GM12878 (cell line): Measurements from ENCODE around the gene SERPINA9. TPM values are rescaled to one million over a fixed set of nuclear protein-coding genes. Genes with fewer than 3 reads are reported as not detected.

Experiments used
- ATAC-seq: fragments of 200-7000 bp; cut with Tn5 transposase; 3 replicates; pipeline ENCODE4 v1.9.1; 2020; ENCODE audit warnings: mild to moderate bottlenecking, moderate library complexity
- BruUV-seq: library from RNA; stranded (reverse); fragments of 400-500 nt; replicated peaks from 2 replicates; lab custom pipeline; 2021; lab: Mats Ljungman, UMichigan
- CTCF ChIA-PET: fragments of 300-600 bp; sonication (Branson Sonifier 250); formaldehyde crosslinking; extraction: SDS; loops from one replicate; lab custom pipeline; 2021; ENCODE audit warnings: inconsistent platforms; lab: Yijun Ruan, JAX
- POLR2A ChIA-PET: fragments of 350-600 bp; formaldehyde crosslinking; extraction: SDS; loops from one replicate; lab custom pipeline; 2021; ENCODE audit warnings: inconsistent platforms; lab: Charles Lee
- RAD21 ChIA-PET: fragments of 300-600 bp; sonication (Branson Sonifier 250); formaldehyde crosslinking; loops from one replicate; lab custom pipeline; 2023; ENCODE audit warnings: antibody characterized with exemption; ENCODE audit not compliant: unreplicated experiment; lab: Charles Lee
- SMC1A ChIA-PET: fragments of 300-600 bp; sonication (Branson Sonifier 250); formaldehyde crosslinking; loops from one replicate; lab custom pipeline; 2023; ENCODE audit not compliant: unreplicated experiment, uncharacterized antibody; lab: Charles Lee
- DNase-seq: peaks from one replicate; pipeline ENCODE4 v3.0.0-alpha.2; 2011; ENCODE audit warnings: low read depth, low spot score
- FAIRE-seq: peaks from 3 replicates; lab custom pipeline; 2011; peaks lifted over from hg19 to GRCh38; lab: Jason Lieb, UNC
- H2AFZ ChIP-seq: 2 replicates; pipeline ENCODE4 v1.6.0; 2011; ENCODE audit warnings: low read depth, low read length, control low read depth; ENCODE audit not compliant: control insufficient read depth
- H3K27ac ChIP-seq: 2 replicates; pipeline ENCODE4 v1.5.1; 2011; ENCODE audit warnings: control low read depth; ENCODE audit not compliant: control insufficient read depth, insufficient read depth
- H3K27me3 ChIP-seq, 2 experiments: replicated peaks in 1 of 2; 2 replicates each; pipeline versions ENCODE4 v1.6.0 to v1.6.1; 2011; ENCODE audit warnings: low read length in 1 of 2; ENCODE audit not compliant: control insufficient read depth in 2 of 2, insufficient read depth in 2 of 2
- H3K36me3 ChIP-seq, 2 experiments: 2 replicates each; pipeline ENCODE4 v1.5.1; 2011; ENCODE audit warnings: low read length in 1 of 2; ENCODE audit not compliant: control insufficient read depth in 2 of 2, insufficient read depth in 2 of 2
- H3K4me1 ChIP-seq: 2 replicates; pipeline ENCODE4 v1.6.1; 2011; ENCODE audit warnings: mild to moderate bottlenecking, low read length, moderate library complexity, mixed read lengths; ENCODE audit not compliant: control insufficient read depth, insufficient read depth
- H3K4me2 ChIP-seq: 2 replicates; pipeline ENCODE4 v1.6.0; 2011; ENCODE audit warnings: control low read depth; ENCODE audit not compliant: control insufficient read depth, insufficient read depth
- H3K4me3 ChIP-seq: fragments of 200-600 bp; sonication (generic); 2 replicates; pipeline ENCODE4 v1.5.1; 2016
- H3K79me2 ChIP-seq: 2 replicates; pipeline ENCODE4 v1.6.0; 2011; ENCODE audit warnings: low read length; ENCODE audit not compliant: control insufficient read depth, insufficient read depth
- H3K9ac ChIP-seq: 2 replicates; pipeline ENCODE4 v1.8.0; 2011; ENCODE audit warnings: low read length, control low read depth, mixed read lengths; ENCODE audit not compliant: control insufficient read depth, insufficient read depth
- H3K9me3 ChIP-seq: replicated peaks from 3 replicates; pipeline ENCODE4 v1.5.1; 2011; ENCODE audit warnings: mild to moderate bottlenecking, low read length; ENCODE audit not compliant: control insufficient read depth, insufficient read depth
- H4K20me1 ChIP-seq: 2 replicates; pipeline ENCODE4 v1.6.0; 2011; ENCODE audit not compliant: control insufficient read depth, insufficient read depth
- CBX5 ChIP-seq: sonication (generic); IDR thresholded peaks from 2 replicates; pipeline ENCODE4 v1.6.1; 2016; ENCODE audit warnings: low read depth, moderate library complexity, mild to moderate bottlenecking, inconsistent platforms
- IRF5 ChIP-seq: fragments of 450-650 bp; IDR thresholded peaks from 2 replicates; pipeline ENCODE4 v1.6.1; 2017; ENCODE audit warnings: borderline replicate concordance
- LARP7 ChIP-seq: fragments of 450-650 bp; IDR thresholded peaks from 2 replicates; pipeline ENCODE4 v1.6.1; 2017; ENCODE audit warnings: mild to moderate bottlenecking
- MAX ChIP-seq: IDR thresholded peaks from 2 replicates; pipeline ENCODE4 v1.6.1; 2012; ENCODE audit warnings: low read depth, low read length, improper control_type of control experiment
- NFXL1 ChIP-seq: fragments of 450-650 bp; IDR thresholded peaks from 2 replicates; pipeline ENCODE4 v1.6.1; 2017; ENCODE audit warnings: antibody characterized with exemption, mild to moderate bottlenecking, borderline replicate concordance
- NFYA ChIP-seq: IDR thresholded peaks from 2 replicates; pipeline ENCODE4 v1.6.1; 2011; ENCODE audit warnings: low read depth, mild to moderate bottlenecking, low read length, improper control_type of control experiment, borderline replicate concordance
- NFYB ChIP-seq: IDR thresholded peaks from 2 replicates; pipeline ENCODE4 v1.6.1; 2011; ENCODE audit warnings: low read depth, mild to moderate bottlenecking, low read length, improper control_type of control experiment, moderate library complexity; ENCODE audit not compliant: insufficient read depth
- RCOR1 ChIP-seq: conservative IDR thresholded peaks from 2 replicates; pipeline ENCODE4 v1.6.1; 2012; ENCODE audit warnings: low read depth, low read length, improper control_type of control experiment
- RELB ChIP-seq: fragments of 450-650 bp; IDR thresholded peaks from 2 replicates; pipeline ENCODE4 v1.6.1; 2017; ENCODE audit warnings: low read depth, mild to moderate bottlenecking, moderate library complexity
- RUNX3 ChIP-seq: IDR thresholded peaks from 2 replicates; pipeline ENCODE4 v1.6.1; 2012; ENCODE audit warnings: low read length, inconsistent platforms
- SMAD5 ChIP-seq: IDR thresholded peaks from 2 replicates; pipeline ENCODE4 v1.6.1; 2016; ENCODE audit warnings: antibody characterized with exemption, low read depth
- SRF ChIP-seq, 2 experiments: IDR thresholded peaks; 2 replicates each; pipeline ENCODE4 v1.6.1; 2011; ENCODE audit warnings: low read depth in 2 of 2, low read length in 2 of 2, mild to moderate bottlenecking in 1 of 2, moderate library complexity in 1 of 2
- TCF12 ChIP-seq: IDR thresholded peaks from 2 replicates; pipeline ENCODE4 v1.6.1; 2011; ENCODE audit warnings: low read depth, mild to moderate bottlenecking, low read length
- USF1 ChIP-seq: IDR thresholded peaks from 2 replicates; pipeline ENCODE4 v1.6.1; 2011; ENCODE audit warnings: borderline replicate concordance, low read depth, mild to moderate bottlenecking, moderate library complexity, mixed read lengths, low read length; ENCODE audit not compliant: insufficient read depth; ENCODE audit errors: extremely low read length
- WGBS: methylation state at CpG from one replicate; pipeline ENCODE4 v1.1.6; 2016; ENCODE audit warnings: low lambda C conversion rate; ENCODE audit not compliant: insufficient replicate concordance, insufficient coverage; ENCODE audit errors: missing lambda C conversion rate; 5-methylcytosine and 5-hydroxymethylcytosine counted together
- in situ Hi-C: fragments of 300-500 bp; cut with MboI; formaldehyde crosslinking; loops from 9 replicates; pipeline ENCODE4 v1.14.3; 2018; ENCODE audit warnings: mixed read lengths
- intact Hi-C: fragments of 100-400 bp; cut with micrococcal nuclease; formaldehyde crosslinking; loops from one replicate; pipeline ENCODE4 v1.14.2; 2022; ENCODE audit not compliant: unreplicated experiment
- polyA plus RNA-seq, 11 experiments: library from polyadenylated mRNA; depleted of rRNA in 4 of 11; unstranded in 6 of 11; stranded (reverse) in 5 of 11; fragments of >200 nt; fragmentation: Nextera tagmentation in 4 of 11; fragmentation: Illumina TruSeq in 1 of 11; extraction: Ambion mirVana in 4 of 11; extraction: Trizol in 1 of 11; gene quantifications; 1 replicate in 1 of 11; 2 replicates in 10 of 11; pipeline versions ENCODE4 v1.2.1 to v1.2.3, GENCODE V29; 2011 to 2016; ENCODE audit warnings: inconsistent platforms in 2 of 11, missing spikeins in 2 of 11, low read depth in 1 of 11
- total RNA-seq, 4 experiments: library from RNA; depleted of rRNA in 3 of 4; stranded (reverse); fragments of >200 nt in 3 of 4; fragmentation: Illumina TruSeq in 1 of 4; extraction: Trizol in 1 of 4; gene quantifications; 2 replicates each; pipeline versions ENCODE4 v1.2.1 to v1.2.3, GENCODE V29; 2013 to 2021

The SERPINA9 gene
- total and polyA plus RNA-seq, 10 of the 15 experiments (the other 5 are each of a cell fraction or from before 2014, with no cell fraction given), result 0.05 TPM; not detected in 9

- RAD21 ChIA-PET, result no interaction called here
- in situ Hi-C loops, result no loop called here
- Histone ChIP-seq H3K9ac (no peak overlapping the region), H3K4me1 (no peaks in the 10 kb centered on the region), H3K4me2 (no peak overlapping the region), H3K27me3 (no peaks in the 10 kb centered on the region; a peak in 1 of 4 replicates), H3K79me2 (no peaks in the 10 kb centered on the region), H4K20me1 (no peaks in the 10 kb centered on the region), H3K4me3 (no peak overlapping the region), H2AFZ (no peak overlapping the region), H3K36me3 (no peaks in the 10 kb centered on the region), H3K27ac (no peak overlapping the region), H3K9me3 (no peaks in the 10 kb centered on the region)
- TF ChIP-seq IRF5, result no peak
- TF ChIP-seq NFYB, result no peak
- no peak for TF ChIP-seq NFXL1
- no peak for TF ChIP-seq CBX5
- no peak for TF ChIP-seq NFYA
- no peak for ATAC-seq
- WGBS, result 5% methylated on average over 2 of the region's 2 CpGs
- POLR2A ChIA-PET, result no interaction called here
- no TSS peak for BruUV-seq
- SMC1A ChIA-PET, result no interaction called here
- FAIRE-seq, result no peak
- intact Hi-C loops, result no loop called here
- DNase-seq, result no peak
- CTCF ChIA-PET, result interaction anchor here (1.3 to 1.8 kb wide), 2 partner anchors 8 to 13 kb away, joined by 3 to 4 read pairs; no protein-coding TSS in a partner anchor
Measured at GRCh38 chr14:94499673-94500072, 23.7 kb upstream of the SERPINA9 start.

GRCh38 chr14:94498215-94498614 is 22.2 kb upstream of the SERPINA9 start:
- SMC1A ChIA-PET, result interaction anchor here (0.5 kb wide), 1 partner anchor 1715 kb away, joined by 3 read pairs; no protein-coding TSS in a partner anchor
- no peak for FAIRE-seq
- TF ChIP-seq MAX (no peak), RELB (no peak), NFXL1 (no peak), USF1 (no peak), TCF12 (no peak), RUNX3 (no peak), SMAD5 (no peak), SRF (IDR thresholded peaks at IDR 0.05; ENCODE audit: low read depth in 2 of 2, low read length in 2 of 2) (no peak), RCOR1 (no peak), LARP7 (no peak)

More at GRCh38 chr14:94498215-94498614, 22.2 kb upstream of the SERPINA9 start:
- Histone ChIP-seq H3K4me3 (no peak overlapping the region), H3K36me3 (no peaks in the 10 kb centered on the region), H3K4me1 (no peaks in the 10 kb centered on the region), H4K20me1 (no peaks in the 10 kb centered on the region), H3K9me3 (no peaks in the 10 kb centered on the region), H3K27ac (no peak overlapping the region), H3K79me2 (no peaks in the 10 kb centered on the region), H3K4me2 (no peak overlapping the region), H3K9ac (no peak overlapping the region), H2AFZ (no peak overlapping the region), H3K27me3 (no peaks in the 10 kb centered on the region; a peak in 1 of 4 replicates)
- intact Hi-C loops (no loop called here), in situ Hi-C loops (no loop called here)
- POLR2A ChIA-PET, result no interaction called here
- no TSS peak for BruUV-seq
- ATAC-seq, result no peak
- no peak for DNase-seq
- 13% methylated on average over 3 of the region's 3 CpGs for WGBS
- CTCF ChIA-PET, result interaction anchor here (1.8 kb wide), 1 partner anchor 12 kb away, joined by 4 read pairs; no protein-coding TSS in a partner anchor
- RAD21 ChIA-PET, result no interaction called here
